Activated CD8-positive, alpha-beta memory T cell treated with anti-CD3 and anti-CD28 coated beads for 24 hours (primary cell): ENCODE data around the gene MRPL36.
"Not testable (repeated sequence)": the region's sequence is repeated elsewhere in the genome, so short reads cannot be mapped to it uniquely, and the experiment has no call there.

Experiments
- DNase-seq: peaks from one replicate; pipeline ENCODE4 v3.0.0-alpha.2; 2020

Gene MRPL36

DNA sequence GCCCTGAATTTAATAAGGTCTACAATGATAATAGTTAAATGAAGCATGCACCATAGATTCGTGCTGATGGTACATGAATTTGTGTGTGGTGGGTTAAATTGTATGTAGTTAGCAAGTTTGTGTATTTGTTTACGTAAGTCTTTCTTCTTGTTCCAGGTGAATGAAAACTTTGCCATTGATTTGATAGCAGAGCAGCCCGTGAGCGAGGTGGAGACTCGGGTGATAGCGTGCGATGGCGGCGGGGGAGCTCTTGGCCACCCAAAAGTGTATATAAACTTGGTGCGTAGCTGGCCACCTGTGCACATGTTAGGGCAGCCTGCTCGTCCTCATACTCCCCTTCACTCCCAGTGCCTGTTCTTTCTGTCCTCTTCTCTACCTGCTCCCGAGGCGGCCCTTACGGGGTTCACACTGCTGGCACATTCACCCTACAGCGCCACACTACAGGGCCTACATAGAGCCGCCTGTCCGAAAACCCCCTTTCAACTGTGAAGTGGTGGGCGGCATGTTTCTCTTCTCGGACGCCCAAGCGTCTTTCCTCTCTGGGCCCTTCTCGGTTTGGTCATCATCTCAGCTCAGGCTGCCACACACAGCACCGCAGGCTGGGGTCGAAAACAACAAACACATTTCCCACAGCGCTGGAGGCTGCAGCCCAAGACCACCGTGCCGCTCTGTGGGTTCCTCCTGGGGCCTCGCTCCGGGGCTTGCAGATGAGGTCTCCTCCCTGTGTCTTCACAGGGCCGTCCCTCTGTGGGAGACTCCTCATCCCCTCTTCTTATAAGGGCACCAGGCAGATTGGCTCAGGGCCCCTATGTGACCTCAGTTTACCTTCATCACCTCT is 14.8 kb upstream of the MRPL36 start:
- no peak for DNase-seq

DNA sequence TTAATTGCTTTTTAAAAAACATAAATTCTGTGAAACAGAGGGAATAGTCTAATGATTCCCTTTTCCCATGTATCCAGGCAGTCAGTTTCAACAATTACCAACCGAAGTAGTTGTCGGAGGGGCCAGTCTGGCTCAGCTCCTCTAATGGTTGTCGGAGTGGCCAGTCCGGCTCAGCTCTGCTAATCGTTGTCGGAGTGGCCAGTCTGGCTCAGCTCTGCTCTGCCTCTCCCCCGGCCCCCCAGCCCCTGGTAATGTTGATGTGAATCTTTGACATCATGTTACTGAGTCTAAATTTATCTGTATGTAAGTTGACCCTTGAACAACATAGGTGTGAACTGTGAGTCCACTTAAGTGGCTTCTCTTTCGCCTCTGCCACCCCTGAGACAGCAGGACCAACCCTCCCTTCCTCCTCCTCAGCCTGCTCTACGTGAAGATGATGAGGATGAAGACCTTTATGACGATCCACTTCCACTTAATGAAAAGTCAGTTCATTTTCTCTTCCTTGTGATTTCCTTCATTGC is 11.0 kb upstream of the MRPL36 start:
- no peak for DNase-seq

DNA sequence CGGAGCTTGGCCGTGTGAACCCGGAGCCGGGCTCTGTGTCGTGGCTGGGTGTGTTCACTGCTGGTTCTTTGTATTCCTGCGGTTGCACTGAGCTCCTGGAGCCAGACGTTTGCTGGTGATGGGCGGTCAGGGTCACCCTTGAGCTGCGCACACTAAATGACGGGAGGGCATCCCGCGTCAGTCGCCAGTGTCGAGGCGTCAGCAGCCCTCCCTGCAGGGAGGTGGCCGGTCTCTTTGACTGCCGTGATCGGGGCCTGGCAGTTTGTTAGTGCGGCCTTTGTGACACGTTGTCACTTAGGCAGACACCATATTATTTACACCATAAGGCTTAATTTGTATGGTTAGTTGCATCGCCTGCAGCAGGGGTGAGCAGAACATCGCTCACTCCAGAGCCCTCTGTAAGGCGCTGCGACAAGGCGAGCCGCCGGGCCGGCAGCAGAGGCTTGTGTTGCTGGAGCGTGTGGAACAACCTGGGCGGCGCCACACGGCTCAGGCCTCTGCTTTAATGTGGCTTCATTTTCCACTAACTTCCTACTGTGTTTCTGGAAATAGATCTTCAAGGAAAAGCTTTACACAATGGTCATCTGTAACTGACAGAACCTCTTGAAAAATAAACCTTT is 9.9 kb upstream of the MRPL36 start:
- DNase-seq, result no peak

DNA sequence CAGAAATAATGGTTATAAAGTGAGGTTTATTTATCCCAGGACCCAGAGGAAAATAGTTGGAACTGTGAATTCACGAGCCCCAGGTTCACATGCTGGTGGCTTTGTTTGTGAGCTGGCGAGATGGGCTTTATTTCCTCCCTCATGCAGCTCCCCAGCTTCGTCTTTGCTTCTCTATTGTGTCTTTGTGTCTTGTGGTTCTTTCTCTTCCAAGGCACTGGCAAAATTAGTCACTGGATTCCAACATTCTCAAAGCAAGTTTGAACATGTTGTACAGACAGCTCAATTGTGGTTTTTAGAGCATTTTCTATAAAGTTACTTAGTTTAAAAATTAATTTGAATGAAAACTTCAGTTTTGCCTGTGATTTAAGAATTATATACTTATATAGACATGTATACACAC is 8.8 kb upstream of the MRPL36 start:
- DNase-seq, result no peak

DNA sequence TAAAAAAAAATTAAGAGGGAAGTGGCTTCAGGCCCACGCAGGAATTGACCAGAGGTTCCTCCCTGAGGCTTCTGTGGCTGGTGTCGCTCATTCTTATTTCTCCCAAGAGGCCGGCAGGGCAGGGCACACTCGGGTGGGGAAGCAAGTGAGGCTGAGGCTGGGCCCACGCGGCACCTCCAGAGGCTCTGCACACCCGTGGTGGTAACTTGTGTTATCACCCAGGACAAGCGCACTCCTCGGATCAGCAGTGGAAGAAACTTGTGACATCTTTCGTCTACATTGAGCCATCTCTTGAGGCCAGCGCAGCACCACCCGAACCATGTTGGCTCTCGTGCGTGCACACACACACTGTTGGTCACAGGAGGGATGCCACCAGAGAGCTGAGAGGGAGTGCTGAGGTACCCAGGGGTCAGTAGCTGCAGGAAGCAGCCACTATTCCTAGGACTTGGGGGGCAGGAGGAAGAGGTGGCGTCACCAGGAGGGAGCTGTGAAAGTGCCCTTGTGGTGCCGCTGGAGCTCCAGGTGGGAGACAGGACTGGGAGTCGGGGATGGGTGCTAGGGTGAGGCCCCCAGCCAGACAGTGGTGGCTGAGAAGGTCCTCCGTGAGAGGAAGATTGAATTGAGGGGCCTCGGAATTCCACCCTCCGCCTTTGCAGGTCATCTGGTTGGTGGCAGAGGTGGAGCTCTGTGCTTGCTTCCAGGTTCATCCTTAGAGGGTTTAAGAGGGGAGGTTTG is 8.0 kb upstream of the MRPL36 start:
- no peak for DNase-seq

DNA sequence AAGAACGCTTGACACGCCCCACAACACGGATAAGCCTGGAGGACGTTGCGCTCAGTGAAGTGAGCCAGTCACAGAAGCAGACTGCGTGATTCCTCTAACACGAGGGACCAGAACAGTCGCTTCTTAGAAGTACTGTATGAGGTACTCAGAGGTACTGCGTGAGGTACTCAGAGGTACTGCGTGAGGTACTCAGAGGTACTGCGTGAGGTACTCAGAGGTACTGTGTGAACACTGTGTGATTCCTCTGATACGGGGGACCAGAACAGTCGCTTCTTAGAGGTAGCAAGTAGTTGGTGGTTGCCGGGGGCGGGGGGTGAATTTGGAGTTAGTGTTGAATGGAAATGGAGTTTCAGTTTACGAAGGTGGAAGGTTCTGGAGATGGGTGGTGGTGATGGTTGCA is 7.3 kb upstream of the MRPL36 start:
- no peak for DNase-seq

DNA sequence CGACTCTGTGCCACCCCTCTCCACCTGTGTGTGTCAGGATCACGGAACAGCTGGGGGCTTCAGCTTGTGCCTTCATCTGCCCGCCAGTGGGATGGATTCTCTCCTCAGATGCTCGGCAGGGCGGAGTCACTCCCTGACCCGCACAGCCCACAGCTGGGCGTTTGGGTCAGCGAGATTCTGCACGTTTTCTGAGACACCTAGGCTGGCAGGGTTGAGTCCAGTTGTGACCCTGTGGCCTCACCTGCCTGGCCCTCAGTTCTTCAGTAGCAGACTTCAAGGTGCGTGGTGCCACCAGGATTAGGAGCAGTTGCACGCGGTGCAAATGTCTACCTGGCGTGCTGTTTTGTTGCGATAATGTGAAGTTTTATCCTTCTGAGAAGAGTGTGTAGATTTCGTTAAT is 6.6 kb upstream of the MRPL36 start:
- DNase-seq, result no peak

DNA sequence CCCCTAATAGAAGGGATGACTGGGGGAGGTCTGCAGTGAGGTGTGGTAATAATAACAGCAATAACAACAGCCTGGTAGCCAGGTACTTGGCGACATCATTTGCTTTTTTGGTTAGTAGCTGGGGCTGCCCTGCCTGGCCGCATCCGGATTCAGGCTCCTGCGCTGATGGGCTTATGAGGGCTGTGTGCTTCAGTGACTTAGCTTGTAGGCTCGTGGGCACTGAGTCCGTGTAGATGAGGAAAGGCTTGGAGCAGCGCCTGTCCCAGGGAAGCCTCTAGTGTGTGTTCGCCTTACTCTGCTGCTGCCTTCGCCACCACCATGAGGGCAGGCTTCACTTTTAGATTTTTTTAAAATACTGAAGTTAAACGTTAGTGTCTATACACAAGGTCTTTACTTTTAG is 6.1 kb upstream of the MRPL36 start:
- DNase-seq, result no peak

DNA sequence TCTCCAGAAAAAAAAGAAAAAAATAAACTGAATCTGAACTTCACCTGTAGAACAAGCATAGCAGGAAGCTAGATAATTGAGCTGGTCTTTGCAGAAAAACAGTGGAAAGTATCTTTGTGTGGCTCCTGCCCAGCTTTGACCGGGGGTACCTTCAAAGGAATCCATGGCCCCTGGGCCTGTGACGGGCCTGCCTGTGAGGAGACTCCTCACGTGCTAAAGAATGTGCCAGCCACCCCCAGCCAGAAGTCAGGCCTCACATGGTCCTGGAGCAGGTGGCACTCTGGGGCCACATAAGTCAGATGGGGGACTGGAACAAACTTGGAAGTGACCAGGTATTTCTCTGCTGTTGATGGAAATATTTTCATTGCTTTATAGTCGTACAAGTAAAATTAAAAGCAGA is 5.7 kb upstream of the MRPL36 start:
- no peak for DNase-seq

DNA sequence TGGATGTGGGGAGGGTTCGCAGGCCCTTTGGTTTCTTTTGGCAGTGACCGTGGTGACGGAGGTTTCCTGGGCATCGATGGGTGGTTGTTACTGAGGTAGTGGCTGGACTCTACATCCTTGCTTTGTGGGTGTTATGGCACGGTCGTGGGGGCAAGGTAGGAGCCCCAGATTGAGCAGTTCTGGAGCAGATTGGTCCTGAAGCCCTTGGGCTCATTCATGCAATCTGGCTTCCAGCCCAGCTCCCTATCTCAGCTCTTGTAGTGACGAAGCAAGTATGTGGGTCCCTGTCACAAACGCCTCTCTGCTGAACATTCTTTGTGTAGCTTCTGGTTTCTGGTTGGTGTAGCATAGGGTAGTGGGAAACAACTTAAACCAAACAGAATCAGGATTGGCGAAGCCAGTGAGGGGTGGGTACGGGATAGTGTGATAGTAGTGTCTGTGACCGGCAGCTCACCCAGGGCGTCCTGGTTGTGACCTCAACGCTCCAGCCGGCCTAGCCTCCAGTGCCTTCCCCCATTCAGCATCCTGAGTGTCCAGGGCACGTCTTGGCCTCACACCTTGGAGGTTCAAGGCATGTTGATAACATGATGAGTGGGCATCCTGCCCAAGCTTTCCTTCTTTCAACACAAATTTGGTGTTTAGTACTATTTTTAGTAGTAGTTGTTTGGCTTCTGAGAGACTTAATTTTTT is 4.5 kb upstream of the MRPL36 start:
- no peak for DNase-seq

DNA sequence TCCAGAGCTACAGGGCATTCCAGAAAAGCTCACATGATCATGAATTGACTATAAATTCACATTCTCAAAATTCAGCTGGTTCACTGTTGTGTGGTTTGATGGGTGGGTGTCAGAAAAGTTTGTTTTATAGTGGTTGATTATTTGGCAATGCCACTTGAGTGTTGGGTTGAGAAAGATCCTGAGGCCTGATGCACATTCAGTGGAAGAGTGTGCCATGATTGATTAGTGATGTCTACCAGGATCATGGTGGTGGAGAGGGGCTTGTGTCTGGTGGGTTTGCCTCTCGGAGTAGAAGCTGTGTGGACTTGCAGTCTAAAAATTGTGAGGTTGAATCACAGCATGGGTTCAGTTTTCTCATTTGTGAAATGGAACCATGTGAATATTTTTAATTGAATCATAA is 3.6 kb upstream of the MRPL36 start:
- no peak for DNase-seq

DNA sequence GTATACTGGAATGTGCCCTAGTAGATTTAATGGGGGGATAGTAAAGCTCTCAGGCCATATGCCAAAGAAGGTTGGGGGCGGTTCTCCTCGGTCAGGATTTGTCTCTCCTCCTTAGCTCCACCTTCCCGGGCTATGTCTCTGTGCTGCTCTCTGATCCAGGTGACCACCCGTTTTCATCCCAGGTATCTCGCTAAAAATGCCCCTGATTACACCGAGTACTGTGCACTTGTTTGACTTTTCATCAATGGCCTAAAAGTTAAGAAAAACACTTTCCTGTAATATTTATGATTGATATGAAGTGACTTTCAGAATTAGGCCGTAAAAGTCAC is 2.3 kb upstream of the MRPL36 start:
- no peak for DNase-seq

DNA sequence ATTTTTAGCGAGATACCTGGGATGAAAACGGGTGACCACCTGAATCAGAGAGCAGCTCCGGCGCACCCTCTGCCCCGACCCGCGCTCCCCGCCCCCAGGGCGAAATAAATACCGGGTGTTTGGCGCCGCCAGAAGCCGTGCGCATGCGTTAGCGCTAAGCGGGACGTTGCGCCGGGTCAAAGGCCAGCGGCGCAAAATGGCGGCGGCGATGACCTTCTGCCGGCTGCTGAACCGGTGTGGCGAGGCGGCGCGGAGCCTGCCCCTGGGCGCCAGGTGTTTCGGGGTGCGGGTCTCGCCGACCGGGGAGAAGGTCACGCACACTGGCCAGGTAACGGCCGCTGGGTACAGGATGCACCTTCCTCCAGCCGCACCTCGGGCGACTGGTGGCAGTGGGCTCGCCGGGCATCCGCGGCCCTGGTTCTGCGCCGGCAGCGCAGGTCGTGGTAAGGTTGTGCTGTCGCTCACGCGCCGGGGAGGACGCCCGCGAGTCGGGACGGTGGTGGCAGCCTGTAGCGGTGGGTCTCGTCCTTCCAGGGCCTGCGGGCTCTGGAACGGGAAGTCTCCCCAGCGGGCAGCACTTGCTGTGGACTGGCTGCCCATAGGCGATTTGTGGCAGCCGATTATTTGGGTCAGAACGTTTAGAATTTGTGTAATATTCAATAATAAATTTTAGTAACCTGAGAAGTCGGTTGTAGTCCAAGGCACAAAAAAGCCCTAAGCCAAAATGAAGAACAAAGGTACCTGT is 1.8 kb upstream of the MRPL36 start, which contains the start of gene NDUFS6:
NDUFS6 (plus strand) TSS at position 186 of the 745 bp plus-strand sequence; CDS start at position 197, 11 bp downstream.
- DNase-seq, result peak; percentile 94

DNA sequence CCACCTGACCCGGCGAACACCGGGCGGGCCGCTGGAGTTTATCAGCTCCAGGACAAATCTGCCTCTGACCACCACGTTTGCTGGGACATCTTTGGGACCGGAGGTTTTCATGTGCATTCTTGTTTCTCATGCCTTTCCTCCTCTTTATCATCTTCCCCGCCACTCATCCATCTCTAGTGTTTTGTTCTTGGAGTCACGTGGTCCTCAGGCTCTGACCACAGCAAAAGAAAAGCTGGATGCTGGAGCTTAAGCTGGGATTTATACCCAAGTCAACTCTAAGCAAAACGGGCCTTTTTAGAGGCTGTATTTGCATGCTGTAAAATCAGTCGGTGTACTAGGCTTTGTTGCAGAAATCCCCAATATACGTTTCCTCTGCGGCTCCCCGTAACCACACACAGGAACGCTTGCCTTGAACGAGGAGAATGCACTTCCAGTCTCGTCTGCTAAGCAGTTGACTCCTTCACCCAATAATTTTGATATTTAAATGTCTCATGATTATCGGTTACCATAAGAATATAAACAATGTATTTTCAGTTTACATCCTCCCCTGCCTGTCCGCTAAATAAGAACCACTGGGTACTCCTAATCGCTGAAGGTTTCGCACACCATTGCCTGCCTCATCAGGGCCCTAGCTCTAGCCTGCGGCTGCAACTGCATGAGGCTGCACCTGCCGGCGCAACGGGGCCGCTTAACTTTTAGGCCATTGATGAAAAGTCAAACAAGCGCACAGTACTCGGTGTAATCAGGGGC is 1.0 kb upstream of the MRPL36 start:
- DNase-seq, result no peak

DNA sequence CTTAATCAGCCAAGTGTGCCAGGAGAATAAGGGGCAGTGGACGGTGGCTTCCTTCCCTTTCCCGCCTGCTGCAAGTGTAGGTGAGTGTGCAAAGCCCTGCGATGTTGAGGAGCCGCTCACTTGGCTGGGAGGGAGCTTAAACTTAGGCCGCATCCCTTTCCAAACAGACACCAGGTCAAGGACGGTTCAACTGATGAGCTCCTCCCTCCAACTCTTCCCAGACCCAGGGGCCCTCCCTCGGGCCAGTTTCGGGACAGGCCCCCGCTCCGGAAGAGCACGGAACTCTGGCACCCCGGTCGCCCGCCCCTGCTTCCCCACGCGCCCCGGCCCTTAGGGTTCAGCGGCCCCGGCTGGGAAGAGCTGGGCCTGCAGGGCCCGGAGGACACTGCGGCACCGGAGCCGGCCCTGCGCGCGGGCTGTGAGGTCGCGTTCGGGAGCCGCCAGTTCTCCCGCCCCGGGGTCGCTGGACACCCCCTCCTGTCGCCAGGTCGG is 481 bp downstream of the MRPL36 start:
- no peak for DNase-seq

DNA sequence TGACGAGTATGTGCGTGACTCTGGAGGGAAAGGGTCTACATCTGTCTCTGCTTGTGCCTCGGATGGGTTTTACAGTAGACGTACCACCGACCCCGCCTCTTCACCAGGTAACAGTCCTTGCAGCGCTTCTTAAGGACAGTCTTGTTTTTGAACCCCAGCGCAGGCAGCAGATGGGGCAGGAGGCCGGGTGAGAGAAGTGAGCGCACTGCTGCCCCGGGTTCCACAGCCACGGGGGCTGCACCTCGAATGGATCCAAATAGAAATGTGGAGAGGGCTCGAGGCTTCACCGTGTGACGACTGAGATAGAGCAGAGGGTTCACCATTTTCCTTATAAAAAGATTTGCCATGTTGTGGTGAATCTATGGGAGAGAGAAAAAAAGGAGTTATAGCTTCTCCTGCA is 1.0 kb downstream of the MRPL36 start:
- not testable (repeated sequence) for DNase-seq

DNA sequence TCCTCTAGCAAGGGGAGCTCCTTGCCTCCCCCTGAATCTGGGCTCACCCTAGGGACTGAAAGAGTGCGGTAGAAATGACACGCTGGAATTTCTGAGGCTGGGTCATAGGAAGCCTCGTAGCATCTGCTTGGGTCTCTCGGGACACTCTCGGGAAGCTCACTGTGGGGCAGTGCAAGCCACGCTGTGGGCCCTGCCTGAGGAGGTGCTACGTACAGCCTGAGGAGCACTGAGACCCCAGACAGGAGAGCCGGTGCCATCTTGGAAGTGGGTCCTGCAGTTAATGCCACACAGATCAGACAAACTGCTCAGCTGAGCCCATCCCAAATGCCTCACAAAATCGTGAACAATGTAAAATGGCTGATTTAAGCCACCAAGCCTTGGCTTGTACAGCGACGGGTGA is 1.8 kb downstream of the MRPL36 start:
- DNase-seq, result no peak

DNA sequence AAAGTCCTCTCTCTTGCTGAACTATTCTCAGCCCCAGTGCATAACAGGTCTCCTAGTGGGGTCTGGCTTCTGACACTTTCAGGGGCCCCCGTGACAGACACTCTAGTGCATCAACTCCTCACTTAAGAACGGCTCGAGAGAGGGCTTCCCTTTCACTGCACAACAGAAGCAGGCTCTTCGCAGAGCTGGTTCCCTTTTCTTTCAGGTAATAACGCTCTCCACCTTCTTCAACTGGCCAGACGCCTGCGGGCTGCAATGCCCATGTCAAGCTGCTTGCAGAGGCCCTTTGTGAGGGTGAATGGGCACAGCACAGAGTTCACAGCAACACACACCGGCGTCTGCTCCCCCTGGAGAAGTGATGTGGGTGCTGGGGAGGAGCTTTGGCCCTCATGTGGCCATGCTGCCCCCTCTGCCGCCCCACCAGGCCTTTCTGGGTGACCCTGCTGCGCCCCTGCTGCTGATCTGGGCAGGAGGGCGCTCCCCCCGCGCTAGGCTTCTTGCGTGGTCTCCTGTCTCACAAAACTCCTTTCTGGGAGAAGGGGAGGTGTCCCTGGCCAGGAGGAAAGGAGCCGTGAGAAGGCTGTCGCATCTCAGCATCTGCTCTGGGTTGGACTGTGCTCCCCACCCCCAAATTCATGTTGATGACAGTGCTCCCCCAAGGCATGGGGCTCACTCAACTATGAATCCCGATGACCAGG is 2.4 kb downstream of the MRPL36 start:
- DNase-seq, result no peak

DNA sequence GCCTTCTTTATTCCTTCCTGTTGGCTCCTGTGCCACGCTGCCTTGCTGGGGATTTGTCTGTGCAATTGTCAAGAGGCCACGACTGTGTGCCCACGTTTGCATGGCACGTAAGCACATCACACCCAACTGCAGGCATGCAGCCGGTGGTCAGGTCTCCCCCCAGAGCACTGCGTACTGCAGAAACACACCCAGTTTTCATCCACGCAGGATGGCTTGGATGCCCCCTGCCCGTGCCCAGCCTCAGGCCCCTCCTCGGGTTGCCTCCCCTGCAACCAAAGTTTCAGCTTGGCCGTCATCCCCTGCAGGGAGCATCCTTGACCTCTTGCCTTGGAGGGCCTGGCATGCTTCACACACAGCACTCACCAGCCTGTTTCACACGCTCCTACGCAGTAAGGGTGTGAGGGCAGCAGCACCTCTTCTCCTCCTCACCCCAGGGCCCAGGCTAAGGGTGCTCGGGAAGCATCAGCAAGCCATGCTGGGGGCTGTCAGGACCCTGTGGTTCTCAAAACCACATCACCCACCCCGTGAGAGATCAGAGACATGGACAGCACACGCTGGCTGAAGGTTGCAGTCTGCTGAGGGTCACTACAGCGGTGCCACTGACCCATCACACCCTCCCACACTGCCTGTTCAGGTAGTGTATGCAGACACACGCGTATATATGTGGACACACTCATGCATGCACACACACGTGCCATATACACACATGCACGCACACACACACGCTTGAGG is 3.1 kb downstream of the MRPL36 start:
- DNase-seq, result no peak

DNA sequence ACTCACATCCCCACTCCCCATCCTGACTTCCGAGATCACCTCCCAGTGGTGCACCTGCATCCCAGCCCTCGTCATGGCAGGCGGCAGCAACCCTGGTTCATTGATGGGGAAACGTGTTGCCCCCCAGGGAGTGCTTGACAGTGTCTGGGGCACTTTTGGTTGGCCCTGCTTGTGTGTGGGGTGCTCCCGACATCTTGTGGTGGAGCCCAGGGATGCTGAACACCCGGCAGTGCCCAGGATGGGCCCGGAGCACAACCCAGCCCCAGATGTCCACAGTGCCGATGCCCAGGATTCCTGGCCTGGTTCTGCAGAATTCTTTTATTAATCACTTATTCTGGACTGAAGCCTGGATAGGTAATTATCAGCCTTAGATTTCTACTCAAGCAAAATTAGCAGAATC is 3.7 kb downstream of the MRPL36 start:
- DNase-seq, result no peak
